ENCODE measurements around the gene SLC13A5. TPM values are rescaled to one million over a fixed set of nuclear protein-coding genes. Genes with fewer than 3 reads are reported as not detected.

The SLC13A5 gene
- total and polyA plus RNA-seq, 9 of the 15 experiments (the other 6 are each of a cell fraction or from before 2014, with no cell fraction given): 0.04 TPM; not detected in 8

DNA sequence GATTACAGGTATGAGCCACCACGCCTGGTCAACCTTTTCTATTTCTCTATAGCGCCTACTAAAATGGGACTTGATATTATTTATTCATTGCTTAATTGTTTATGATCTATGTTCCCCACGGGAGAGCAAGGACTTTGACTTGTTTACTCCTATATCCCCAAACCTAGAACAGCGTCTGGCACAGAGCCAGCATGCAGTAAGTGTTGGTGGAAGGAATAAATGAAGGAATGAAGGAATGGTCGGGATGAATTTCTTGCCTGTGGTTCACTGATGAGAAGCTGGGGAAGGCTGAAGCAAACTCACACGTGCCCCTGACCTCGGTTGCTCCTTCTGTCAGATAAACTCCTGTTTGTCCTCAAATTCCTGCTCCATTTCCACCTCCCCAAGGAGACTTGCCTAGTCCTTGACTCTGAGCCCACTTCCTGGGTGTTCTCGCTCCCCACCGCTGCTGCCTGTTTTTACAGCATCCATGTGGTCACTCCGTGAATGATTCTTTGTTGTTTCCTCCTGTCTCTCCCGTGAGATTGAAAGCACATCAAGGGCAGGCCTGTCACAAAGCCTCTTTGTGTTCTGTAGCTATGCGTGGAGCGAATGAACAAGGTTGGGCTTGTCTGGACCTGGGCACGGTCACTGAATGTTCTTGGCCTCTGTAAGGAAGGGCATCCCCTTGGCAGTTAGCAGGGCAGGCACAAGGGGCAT lies 44.3 kb downstream of the SLC13A5 start (continued):
- peak; percentile 80 for TF ChIP-seq NFIC (IDR thresholded peaks at IDR 0.05)
- TF ChIP-seq, protein P1, sequence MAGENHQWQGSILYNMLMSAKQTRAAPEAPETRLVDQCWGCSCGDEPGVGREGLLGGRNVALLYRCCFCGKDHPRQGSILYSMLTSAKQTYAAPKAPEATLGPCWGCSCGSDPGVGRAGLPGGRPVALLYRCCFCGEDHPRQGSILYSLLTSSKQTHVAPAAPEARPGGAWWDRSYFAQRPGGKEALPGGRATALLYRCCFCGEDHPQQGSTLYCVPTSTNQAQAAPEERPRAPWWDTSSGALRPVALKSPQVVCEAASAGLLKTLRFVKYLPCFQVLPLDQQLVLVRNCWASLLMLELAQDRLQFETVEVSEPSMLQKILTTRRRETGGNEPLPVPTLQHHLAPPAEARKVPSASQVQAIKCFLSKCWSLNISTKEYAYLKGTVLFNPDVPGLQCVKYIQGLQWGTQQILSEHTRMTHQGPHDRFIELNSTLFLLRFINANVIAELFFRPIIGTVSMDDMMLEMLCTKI (IDR thresholded peaks at IDR 0.05; ENCODE audit: partially characterized antibody): no peak

DNA sequence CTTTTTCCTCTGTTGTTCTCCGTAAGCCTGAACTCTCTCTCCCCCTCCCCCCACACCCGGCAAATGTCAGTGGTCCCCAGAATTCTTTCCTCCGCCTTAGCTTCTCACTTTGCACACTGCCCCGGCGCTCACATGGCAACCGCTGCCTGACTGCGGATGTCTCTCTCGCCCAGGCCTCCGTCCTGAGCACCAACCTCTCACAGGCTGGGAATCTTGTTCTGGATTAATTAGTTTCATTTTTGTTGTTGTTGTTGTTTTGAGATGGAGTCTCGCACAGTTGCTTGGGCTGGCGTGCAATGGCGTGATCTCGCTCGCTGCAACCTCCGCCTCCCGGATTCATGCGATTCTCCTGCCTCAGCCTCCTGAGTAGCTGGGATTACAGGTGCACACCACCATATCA lies 45.0 kb downstream of the SLC13A5 start:
- in situ Hi-C loops (cut with MboI): loop anchor here (5.0 kb wide), 1 partner anchor 339 kb away; no protein-coding TSS in a partner anchor
- WGBS (ENCODE audit: insufficient coverage, low coverage, missing lambda C conversion rate): 31% methylated on average over 15 of the region's 17 CpGs
- FAIRE-seq: no peak
- TF ChIP-seq THRAP3 (IDR thresholded peaks at IDR 0.05; ENCODE audit: borderline replicate concordance): no peak
- no peak for TF ChIP-seq HNRNPLL (IDR thresholded peaks at IDR 0.05; ENCODE audit: low read depth, low read length, poor library complexity, severe bottlenecking)
- TF ChIP-seq RUNX1 (IDR thresholded peaks at IDR 0.05; ENCODE audit: low read depth): no peak
- TF ChIP-seq KAT7 (CRISPR knock-in tag; IDR thresholded peaks at IDR 0.05; ENCODE audit: borderline replicate concordance): no peak
- TF ChIP-seq, protein P2, sequence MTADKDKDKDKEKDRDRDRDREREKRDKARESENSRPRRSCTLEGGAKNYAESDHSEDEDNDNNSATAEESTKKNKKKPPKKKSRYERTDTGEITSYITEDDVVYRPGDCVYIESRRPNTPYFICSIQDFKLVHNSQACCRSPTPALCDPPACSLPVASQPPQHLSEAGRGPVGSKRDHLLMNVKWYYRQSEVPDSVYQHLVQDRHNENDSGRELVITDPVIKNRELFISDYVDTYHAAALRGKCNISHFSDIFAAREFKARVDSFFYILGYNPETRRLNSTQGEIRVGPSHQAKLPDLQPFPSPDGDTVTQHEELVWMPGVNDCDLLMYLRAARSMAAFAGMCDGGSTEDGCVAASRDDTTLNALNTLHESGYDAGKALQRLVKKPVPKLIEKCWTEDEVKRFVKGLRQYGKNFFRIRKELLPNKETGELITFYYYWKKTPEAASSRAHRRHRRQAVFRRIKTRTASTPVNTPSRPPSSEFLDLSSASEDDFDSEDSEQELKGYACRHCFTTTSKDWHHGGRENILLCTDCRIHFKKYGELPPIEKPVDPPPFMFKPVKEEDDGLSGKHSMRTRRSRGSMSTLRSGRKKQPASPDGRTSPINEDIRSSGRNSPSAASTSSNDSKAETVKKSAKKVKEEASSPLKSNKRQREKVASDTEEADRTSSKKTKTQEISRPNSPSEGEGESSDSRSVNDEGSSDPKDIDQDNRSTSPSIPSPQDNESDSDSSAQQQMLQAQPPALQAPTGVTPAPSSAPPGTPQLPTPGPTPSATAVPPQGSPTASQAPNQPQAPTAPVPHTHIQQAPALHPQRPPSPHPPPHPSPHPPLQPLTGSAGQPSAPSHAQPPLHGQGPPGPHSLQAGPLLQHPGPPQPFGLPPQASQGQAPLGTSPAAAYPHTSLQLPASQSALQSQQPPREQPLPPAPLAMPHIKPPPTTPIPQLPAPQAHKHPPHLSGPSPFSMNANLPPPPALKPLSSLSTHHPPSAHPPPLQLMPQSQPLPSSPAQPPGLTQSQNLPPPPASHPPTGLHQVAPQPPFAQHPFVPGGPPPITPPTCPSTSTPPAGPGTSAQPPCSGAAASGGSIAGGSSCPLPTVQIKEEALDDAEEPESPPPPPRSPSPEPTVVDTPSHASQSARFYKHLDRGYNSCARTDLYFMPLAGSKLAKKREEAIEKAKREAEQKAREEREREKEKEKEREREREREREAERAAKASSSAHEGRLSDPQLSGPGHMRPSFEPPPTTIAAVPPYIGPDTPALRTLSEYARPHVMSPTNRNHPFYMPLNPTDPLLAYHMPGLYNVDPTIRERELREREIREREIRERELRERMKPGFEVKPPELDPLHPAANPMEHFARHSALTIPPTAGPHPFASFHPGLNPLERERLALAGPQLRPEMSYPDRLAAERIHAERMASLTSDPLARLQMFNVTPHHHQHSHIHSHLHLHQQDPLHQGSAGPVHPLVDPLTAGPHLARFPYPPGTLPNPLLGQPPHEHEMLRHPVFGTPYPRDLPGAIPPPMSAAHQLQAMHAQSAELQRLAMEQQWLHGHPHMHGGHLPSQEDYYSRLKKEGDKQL (CRISPR knock-in tag; IDR thresholded peaks at IDR 0.05; ENCODE audit: borderline replicate concordance): no peak
- TF ChIP-seq, protein P3, sequence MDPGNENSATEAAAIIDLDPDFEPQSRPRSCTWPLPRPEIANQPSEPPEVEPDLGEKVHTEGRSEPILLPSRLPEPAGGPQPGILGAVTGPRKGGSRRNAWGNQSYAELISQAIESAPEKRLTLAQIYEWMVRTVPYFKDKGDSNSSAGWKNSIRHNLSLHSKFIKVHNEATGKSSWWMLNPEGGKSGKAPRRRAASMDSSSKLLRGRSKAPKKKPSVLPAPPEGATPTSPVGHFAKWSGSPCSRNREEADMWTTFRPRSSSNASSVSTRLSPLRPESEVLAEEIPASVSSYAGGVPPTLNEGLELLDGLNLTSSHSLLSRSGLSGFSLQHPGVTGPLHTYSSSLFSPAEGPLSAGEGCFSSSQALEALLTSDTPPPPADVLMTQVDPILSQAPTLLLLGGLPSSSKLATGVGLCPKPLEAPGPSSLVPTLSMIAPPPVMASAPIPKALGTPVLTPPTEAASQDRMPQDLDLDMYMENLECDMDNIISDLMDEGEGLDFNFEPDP (CRISPR knock-in tag; IDR thresholded peaks at IDR 0.05): no peak
- TF ChIP-seq, protein P4, sequence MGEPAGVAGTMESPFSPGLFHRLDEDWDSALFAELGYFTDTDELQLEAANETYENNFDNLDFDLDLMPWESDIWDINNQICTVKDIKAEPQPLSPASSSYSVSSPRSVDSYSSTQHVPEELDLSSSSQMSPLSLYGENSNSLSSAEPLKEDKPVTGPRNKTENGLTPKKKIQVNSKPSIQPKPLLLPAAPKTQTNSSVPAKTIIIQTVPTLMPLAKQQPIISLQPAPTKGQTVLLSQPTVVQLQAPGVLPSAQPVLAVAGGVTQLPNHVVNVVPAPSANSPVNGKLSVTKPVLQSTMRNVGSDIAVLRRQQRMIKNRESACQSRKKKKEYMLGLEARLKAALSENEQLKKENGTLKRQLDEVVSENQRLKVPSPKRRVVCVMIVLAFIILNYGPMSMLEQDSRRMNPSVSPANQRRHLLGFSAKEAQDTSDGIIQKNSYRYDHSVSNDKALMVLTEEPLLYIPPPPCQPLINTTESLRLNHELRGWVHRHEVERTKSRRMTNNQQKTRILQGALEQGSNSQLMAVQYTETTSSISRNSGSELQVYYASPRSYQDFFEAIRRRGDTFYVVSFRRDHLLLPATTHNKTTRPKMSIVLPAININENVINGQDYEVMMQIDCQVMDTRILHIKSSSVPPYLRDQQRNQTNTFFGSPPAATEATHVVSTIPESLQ (CRISPR knock-in tag; IDR thresholded peaks at IDR 0.05): no peak

More for the DNA sequence above, 45.0 kb downstream of the SLC13A5 start:
- H3K9ac ChIP-seq (ENCODE audit: insufficient read depth in 1 of 2, low read depth in 2 of 2, low read length in 2 of 2): no peak overlapping the region
- H3K4me1 ChIP-seq (replicated peaks in 1 of 2; ENCODE audit: control insufficient read depth in 2 of 2, insufficient read depth in 2 of 2, low read length in 2 of 2): no peaks in the 10 kb centered on the region; a peak in 1 of 5 replicates
- no peak for DNase-seq (ENCODE audit: extremely low read depth in 1 of 4, low spot score in 3 of 4)
- no peak overlapping the region for H3K4me2 ChIP-seq (ENCODE audit: insufficient read depth, low read length)
- no peak overlapping the region for H3K4me3 ChIP-seq
- H2AFZ ChIP-seq (ENCODE audit: low read depth, low read length): no peak overlapping the region
- POLR2A ChIA-PET: no interaction called here
- no TSS peak for BruUV-seq (replicated peaks)
- H3K9me3 ChIP-seq (replicated peaks; ENCODE audit: control insufficient read depth, insufficient read depth, low read depth, low read length): no peaks in the 10 kb centered on the region
- no peaks in the 10 kb centered on the region for H4K20me1 ChIP-seq (replicated peaks; ENCODE audit: control insufficient read depth, insufficient read depth, low read length)
- H3K9me1 ChIP-seq (ENCODE audit: control insufficient read depth, insufficient read depth, low read length): no peaks in the 10 kb centered on the region
- H3K36me3 ChIP-seq (ENCODE audit: control insufficient read depth, insufficient read depth, low read length): no peaks in the 10 kb centered on the region
- intact Hi-C loops (cut with micrococcal nuclease): loop anchor here (5.0 kb wide), 2 partner anchors 174 to 344 kb away; partner anchors contain the start of gene RNASEK
- no peaks in the 10 kb centered on the region for H3K79me2 ChIP-seq (ENCODE audit: control insufficient read depth, insufficient read depth, low read length)
- H3K27ac ChIP-seq (ENCODE audit: extremely low read depth, low read depth, low read length): no peak overlapping the region
- peaks cover 6 to 39% of the 10 kb centered on the region in 2 experiments; a peak in 4 of 5 replicates for H3K27me3 ChIP-seq (ENCODE audit: control insufficient read depth in 2 of 2, insufficient read depth in 2 of 2, low read length in 2 of 2)
- ATAC-seq: no peak
- CTCF ChIA-PET (ENCODE audit: low intra/inter-chr PET ratio): no interaction called here
